Ovary (tissue), 9 donors: ENCODE measurements around the gene PDE4D. TPM values are rescaled to one million over a fixed set of nuclear protein-coding genes. Genes with fewer than 3 reads are reported as not detected.

Source experiments
- DNase-seq, 5 donors: peaks; one replicate each; pipeline ENCODE4 v3.0.0-alpha.2; 2019 to 2020
- H3K27ac ChIP-seq, 2 donors: fragments of 200-600 bp; one replicate each; pipeline versions ENCODE4 v1.5.1 to v1.8.0; 2019 to 2022
- H3K27me3 ChIP-seq: fragments of 200-600 bp; one replicate; pipeline ENCODE4 v1.8.0; 2022
- H3K36me3 ChIP-seq: fragments of 200-600 bp; sonication (generic); one replicate; pipeline ENCODE4 v1.5.1; 2019
- H3K4me1 ChIP-seq: one replicate; pipeline ENCODE4 v1.8.1; 2013; ENCODE audit warnings: mild to moderate bottlenecking, moderate library complexity; ENCODE audit not compliant: insufficient read depth
- H3K4me3 ChIP-seq: fragments of 200-600 bp; sonication (generic); one replicate; pipeline ENCODE4 v1.5.1; 2017
- H3K9me3 ChIP-seq, 2 donors: fragments of 200-600 bp in 1 of 2; sonication (generic) in 1 of 2; one replicate each; pipeline versions ENCODE4 v1.5.1 to v1.8.1; 2013 to 2019; ENCODE audit warnings: mild to moderate bottlenecking in 1 of 2, moderate library complexity in 1 of 2
- EP300 ChIP-seq: sonication (generic); formaldehyde crosslinking; IDR thresholded peaks from one replicate; pipeline ENCODE4 v1.6.1; 2017; ENCODE audit warnings: antibody characterized with exemption
- POLR2A ChIP-seq: fragments of 450-650 bp; IDR thresholded peaks from one replicate; pipeline ENCODE4 v1.6.1; 2017; ENCODE audit warnings: antibody characterized with exemption, mild to moderate bottlenecking, moderate library complexity
- WGBS, 3 donors: extraction: QIAGEN DNeasy Blood & Tissue Kit in 1 of 3; methylation state at CpG; one replicate each; pipeline versions ENCODE4 v1.1.5 to v1.1.7; 2013 to 2017; 5-methylcytosine and 5-hydroxymethylcytosine counted together
- intact Hi-C, 4 donors: fragments of 100-400 bp; cut with DNase I; formaldehyde crosslinking; loops; one replicate each; pipeline versions ENCODE4 v1.11.0 to v1.15.1; 2022 to 2023
- polyA plus RNA-seq, 2 donors: library from polyadenylated mRNA; stranded (reverse); fragments of 200-250 nt in 1 of 2; fragments of 350-450 nt in 1 of 2; fragmentation: Illumina TruSeq in 1 of 2; extraction: RNeasy Lipid Tissue Mini Kit (QIAGEN cat#74804) in 1 of 2; gene quantifications; one replicate each; pipeline ENCODE4 v1.2.3, GENCODE V29; 2013 to 2014
- total RNA-seq, 7 donors: library from RNA; depleted of rRNA in 2 of 7; stranded (reverse); fragments of >200 nt in 2 of 7; fragmentation: NEBNext Ultra II Directional in 3 of 7; extraction: Animal tissue kit (Norgen Biotek cat#: 25700) in 3 of 7; gene quantifications; one replicate each; pipeline versions ENCODE4 v1.1.0 to v1.2.4, GENCODE V29; 2016 to 2023
- TF ChIP-seq, protein P1 (sequence below), 3 donors: fragments of 450-650 bp in 2 of 3; fragments of 200-600 bp in 1 of 3; IDR thresholded peaks; one replicate each; pipeline versions ENCODE4 v1.5.1 to v1.8.0; 2016 to 2022; ENCODE audit warnings: antibody characterized with exemption in 3 of 3, mild to moderate bottlenecking in 1 of 3
- donor health status: DM: no; HTN: no; CAD: no; lungs with moderate emphysema.
- donor health status: DM: no; HTN: no; CAD: no.
- donor health status: Bipolar disorder and iron deficiency.
- donor health status: DM: yes; HTN: yes; CAD: no.
- donor health status: DM: no; HTN: no; CAD: no.
- donor health status: DM: yes; HTN: yes; CAD: no.

Gene PDE4D
- total and polyA plus RNA-seq, 9 donors, result 1.3 to 67.6 (median 8.4) TPM

DNA sequence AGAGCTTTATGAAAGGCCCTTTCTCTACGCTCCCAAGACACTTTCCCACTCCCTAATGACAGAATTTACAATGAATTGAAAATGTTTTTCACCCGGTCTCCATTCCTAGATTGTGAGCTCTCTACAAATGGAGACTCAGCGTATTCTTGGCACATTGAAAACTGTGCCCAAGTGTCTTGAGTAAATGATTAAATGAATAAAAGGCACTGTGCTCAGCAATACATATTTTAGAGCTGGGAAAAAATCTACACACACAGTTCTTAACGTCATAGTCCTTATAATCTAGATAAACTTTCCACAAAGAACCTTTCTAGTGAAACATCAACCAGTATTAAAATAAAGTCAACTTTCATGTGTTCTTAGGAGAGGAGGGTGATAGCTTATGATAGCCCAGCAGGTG lies 676.7 kb downstream of the PDE4D start:
- 85 to 88% (median 87%) methylated on average over 4 of the region's 4 CpGs for WGBS, 3 donors
- Histone ChIP-seq H3K4me1 (no peaks in the 10 kb centered on the region), H3K27me3 (no peaks in the 10 kb centered on the region), H3K27ac (no peak overlapping the region), H3K36me3 (no peaks in the 10 kb centered on the region), H3K4me3 (no peak overlapping the region), H3K9me3 (no peaks in the 10 kb centered on the region)
- intact Hi-C loops, result no loop called here
- TF ChIP-seq, protein P1, sequence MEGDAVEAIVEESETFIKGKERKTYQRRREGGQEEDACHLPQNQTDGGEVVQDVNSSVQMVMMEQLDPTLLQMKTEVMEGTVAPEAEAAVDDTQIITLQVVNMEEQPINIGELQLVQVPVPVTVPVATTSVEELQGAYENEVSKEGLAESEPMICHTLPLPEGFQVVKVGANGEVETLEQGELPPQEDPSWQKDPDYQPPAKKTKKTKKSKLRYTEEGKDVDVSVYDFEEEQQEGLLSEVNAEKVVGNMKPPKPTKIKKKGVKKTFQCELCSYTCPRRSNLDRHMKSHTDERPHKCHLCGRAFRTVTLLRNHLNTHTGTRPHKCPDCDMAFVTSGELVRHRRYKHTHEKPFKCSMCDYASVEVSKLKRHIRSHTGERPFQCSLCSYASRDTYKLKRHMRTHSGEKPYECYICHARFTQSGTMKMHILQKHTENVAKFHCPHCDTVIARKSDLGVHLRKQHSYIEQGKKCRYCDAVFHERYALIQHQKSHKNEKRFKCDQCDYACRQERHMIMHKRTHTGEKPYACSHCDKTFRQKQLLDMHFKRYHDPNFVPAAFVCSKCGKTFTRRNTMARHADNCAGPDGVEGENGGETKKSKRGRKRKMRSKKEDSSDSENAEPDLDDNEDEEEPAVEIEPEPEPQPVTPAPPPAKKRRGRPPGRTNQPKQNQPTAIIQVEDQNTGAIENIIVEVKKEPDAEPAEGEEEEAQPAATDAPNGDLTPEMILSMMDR (IDR thresholded peaks at IDR 0.05), result no peak
- TF ChIP-seq POLR2A (no peak), EP300 (no peak)
- DNase-seq, result no peak

DNA sequence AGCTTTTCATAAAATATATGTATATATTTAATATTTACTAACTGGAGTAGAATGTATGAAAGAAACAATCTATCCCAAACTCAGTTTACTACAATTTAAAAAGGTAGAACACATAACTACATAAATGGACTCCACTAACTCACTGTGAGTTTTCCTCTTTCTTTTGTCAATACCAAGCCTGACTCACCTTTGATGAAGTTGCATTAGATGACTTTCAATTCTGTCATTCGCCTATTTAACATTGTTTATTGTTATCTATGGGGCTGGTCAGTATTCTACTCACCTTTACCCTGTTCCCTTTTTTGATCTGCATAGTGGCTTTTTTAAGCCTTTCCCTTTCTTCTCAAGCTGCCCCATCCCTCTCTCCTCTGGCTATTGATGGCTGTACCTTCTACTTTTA lies 680.9 kb downstream of the PDE4D start:
- DNase-seq, result no peak
- no peaks in the 10 kb centered on the region for H3K27me3 ChIP-seq
- H3K27ac ChIP-seq, result no peak overlapping the region
- H3K9me3 ChIP-seq, result no peaks in the 10 kb centered on the region
- intact Hi-C loops, result no loop called here
- H3K36me3 ChIP-seq, result no peaks in the 10 kb centered on the region
- H3K4me3 ChIP-seq, result no peak overlapping the region
- TF ChIP-seq POLR2A (no peak), EP300 (no peak)
- TF ChIP-seq, protein P1 (IDR thresholded peaks at IDR 0.05), result no peak
- no peaks in the 10 kb centered on the region for H3K4me1 ChIP-seq
- WGBS, 3 donors, result 98 to 100% (median 100%) methylated on average over 1 of the region's 1 CpG

DNA sequence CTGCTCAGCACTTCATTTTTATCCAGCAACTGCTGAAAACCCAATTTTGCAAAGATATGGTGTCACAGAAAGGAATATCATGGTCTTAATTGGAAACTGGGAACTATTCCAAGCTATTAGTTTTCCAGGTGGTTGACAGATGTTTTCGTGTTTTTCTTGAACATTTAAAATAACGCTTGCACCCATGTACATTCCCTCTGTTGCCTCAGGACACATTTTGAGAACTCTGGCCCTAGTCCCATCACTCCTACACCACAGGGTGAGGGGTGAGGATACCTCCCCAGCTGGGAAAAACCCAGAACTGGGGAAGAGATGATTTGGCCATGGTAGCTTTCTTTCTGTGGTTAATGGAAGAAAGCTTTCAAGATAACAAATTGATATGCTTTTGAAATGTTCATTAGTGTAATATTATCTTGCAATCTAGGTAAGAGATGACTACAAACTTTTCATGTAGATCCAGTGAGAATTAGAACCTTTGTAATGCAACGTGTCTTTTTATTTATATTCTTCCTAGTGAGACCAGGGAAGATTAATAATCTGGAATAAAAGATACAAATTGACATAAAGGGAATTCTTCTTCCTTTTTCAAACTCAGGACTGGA lies 683.7 kb downstream of the PDE4D start:
- Histone ChIP-seq H3K27me3 (no peaks in the 10 kb centered on the region), H3K27ac (no peak overlapping the region), H3K36me3 (no peaks in the 10 kb centered on the region), H3K4me1 (no peaks in the 10 kb centered on the region), H3K9me3 (no peaks in the 10 kb centered on the region), H3K4me3 (no peak overlapping the region)
- TF ChIP-seq, protein P1 (IDR thresholded peaks at IDR 0.05), result no peak
- TF ChIP-seq EP300 (no peak), POLR2A (no peak)
- WGBS, 3 donors, result 13 to 25% (median 16%) methylated on average over 3 of the region's 3 CpGs
- intact Hi-C loops, result loop anchor here in 1 of 4 donors (5.0 kb wide), 1 partner anchor 1177 kb away; no protein-coding TSS in a partner anchor
- no peak for DNase-seq

DNA sequence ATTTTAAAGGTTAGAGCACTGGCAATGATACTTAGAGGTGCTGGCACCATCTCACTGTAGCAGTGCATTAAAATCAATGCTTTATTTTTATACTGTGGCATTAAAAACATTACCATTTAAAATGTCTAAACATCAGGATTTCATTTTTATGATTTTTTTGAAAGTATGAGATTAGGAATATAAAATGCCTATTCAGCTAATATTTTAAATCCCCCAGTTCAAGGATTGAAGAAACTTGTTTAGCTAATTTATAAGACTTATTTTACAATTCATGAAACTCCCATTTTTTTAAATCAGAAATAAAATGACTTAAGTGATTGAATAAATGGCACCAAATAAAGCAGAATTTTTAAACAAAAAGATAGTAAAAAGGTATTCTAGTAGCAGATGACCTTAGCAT lies 685.1 kb downstream of the PDE4D start:
- DNase-seq, result no peak
- H3K4me1 ChIP-seq, result no peaks in the 10 kb centered on the region
- no peak overlapping the region for H3K4me3 ChIP-seq
- no peak for TF ChIP-seq EP300
- no peak for TF ChIP-seq POLR2A
- TF ChIP-seq, protein P1 (IDR thresholded peaks at IDR 0.05), result no peak
- no peak overlapping the region for H3K27ac ChIP-seq
- no peaks in the 10 kb centered on the region for H3K36me3 ChIP-seq
- intact Hi-C loops, result loop anchor here in 1 of 4 donors (5.0 kb wide), 1 partner anchor 1179 kb away; no protein-coding TSS in a partner anchor
- no peaks in the 10 kb centered on the region for H3K27me3 ChIP-seq
- H3K9me3 ChIP-seq, result no peaks in the 10 kb centered on the region
